ENCODE measurements around the gene BTRC.
"Not testable (repeated sequence)": the region's sequence is repeated elsewhere in the genome, so short reads cannot be mapped to it uniquely, and the experiment has no call there.

The BTRC gene

GRCh38 chr10:101351017-101351416, 2.9 kb upstream of the BTRC start:
- no peak for DNase-seq

- no peak for DNase-seq
Observed at GRCh38 chr10:101351477-101351876, 2.5 kb upstream of the BTRC start.

GRCh38 chr10:101352857-101353256, 1.1 kb upstream of the BTRC start:
- DNase-seq, result not testable (repeated sequence)

DNA sequence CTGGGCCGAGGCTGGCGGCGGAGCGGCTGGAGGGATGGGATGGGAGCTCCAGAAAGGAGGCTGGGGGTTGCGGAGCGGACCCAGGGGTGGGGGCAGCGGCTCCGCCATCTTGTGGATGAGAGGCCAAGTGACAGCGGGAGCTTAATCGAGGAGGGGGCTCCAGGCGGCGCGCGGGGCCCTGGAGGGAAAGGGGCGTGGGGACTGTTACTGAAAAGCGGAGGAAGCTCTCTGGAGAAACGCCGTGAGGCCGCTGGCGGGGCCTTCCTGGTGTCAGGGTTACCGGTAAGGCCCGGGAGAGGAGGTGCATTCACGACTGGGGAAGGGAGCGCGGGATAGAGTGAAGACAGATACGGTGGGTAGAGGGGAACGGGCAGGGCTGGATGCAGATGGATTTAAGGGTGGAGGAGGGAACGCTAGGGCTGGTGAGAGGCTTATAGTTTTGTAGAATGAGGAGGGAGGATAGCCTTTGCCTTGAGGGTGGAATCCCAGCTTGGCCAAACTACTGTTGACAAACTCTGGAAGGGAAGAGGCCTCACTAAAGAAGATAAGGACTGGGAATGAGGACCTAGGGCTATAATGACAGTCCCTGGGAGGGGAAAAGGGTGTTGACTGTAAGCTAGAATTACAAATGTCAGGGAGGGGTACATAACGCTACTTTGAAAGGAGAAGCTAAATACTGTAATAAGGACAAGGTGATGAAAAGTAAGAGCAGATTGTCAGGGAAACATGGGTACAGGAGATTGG, 535 bp downstream of the BTRC start:
- DNase-seq, result peak; percentile 57

GRCh38 chr10:101355072-101355706, 1.2 kb downstream of the BTRC start:
- no peak for DNase-seq

- no peak for DNase-seq
Observed at GRCh38 chr10:101356132-101356531, 2.2 kb downstream of the BTRC start.

- no peak for DNase-seq
Observed at GRCh38 chr10:101357958-101358357, 4.0 kb downstream of the BTRC start.

DNA sequence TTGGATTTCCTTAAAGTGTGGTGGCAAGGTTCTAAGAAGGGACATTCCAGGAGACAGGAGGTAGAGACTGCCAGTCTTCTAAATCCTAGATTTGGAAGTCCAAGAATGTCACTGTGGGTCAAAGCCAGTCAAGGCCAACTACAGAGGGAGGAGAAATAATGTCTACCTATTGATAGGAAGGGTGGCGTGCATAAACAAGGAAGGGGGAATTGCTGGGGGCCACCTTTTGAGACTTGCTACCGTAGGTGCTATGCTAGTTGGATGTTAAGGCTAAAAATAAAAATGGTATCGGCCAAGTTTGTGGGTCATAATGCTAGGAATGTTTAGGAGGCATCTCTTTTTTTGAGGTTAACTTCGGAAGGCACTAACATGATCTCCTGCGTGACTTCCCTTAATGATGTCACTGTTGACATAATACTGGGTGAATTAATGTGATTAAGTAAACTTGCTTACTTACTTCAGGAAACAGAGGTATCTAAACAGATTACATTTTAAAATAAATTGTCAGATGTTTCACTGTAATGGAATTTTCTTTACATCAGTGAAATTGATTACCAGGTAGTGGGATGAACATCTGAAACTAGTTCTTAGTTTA, 4.8 kb downstream of the BTRC start:
- DNase-seq, result no peak

DNA sequence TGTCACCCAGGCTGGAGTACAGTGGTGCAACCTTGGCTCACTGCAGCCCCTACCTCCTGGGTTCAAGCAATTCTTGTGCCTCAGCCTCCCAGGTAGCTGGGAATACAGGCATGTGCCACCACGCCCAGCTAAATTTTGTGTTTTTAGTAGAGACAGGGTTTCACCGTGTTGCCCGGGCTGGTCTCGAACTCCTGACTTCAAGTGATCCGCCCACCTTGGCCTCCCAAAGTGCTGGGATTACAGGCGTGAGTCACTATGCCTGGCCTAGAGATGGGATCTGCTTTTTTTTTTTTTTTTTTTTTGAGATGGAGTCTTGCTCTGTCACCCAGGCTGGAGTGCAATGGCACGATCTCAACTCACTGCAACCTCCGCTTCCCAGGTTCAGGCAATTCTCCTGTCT, 6.1 kb downstream of the BTRC start:
- not testable (repeated sequence) for DNase-seq

DNA sequence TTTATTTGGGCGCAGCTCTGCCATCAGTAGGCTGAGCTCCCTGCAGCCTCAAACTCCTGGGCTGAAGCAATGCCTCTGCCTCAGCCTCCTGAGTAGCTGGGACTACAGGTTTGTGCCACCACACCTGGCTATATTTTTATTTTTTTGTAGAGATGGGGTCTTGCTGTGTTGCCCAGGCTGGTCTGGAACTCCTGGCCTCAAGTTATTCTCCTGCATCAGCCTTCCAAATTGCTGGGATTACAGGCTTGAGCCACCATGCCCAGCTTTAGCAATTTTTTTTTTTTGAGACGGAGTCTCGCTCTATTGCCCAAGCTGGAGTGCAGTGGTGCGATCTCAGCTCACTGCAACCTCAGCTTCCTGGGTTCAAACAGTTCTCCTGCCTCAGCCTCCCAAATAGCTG, 6.9 kb downstream of the BTRC start:
- not testable (repeated sequence) for DNase-seq

DNA sequence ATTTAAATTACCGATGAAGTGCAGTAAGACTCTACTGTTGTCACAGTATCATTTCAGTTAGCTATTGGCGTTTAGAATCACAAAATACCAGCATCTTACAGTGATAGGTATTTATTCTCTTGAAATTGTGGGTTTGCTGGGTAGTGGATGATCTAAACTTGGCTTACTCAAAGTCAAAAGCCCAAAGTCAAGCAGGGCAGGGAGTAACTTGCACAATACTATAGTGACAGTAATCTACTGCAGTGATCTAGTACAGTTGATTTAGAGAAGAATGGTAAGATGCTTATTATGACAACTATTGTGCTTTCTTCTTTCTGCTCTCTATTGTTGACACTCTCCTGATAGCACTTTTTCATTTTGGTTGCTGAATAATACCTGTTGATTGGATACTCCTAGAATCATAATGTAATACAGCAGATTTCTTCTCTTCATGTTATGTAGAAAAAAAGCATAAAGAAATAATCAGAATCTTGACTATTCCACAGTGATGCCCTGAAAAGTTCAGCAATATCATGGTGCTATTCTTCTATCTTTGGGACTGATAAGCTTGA, 10.0 kb downstream of the BTRC start:
- no peak for DNase-seq

- no peak for DNase-seq
Observed at GRCh38 chr10:101364721-101365120, 10.8 kb downstream of the BTRC start.

- DNase-seq, result no peak
Observed at GRCh38 chr10:101367569-101368453, 13.8 kb downstream of the BTRC start.

DNA sequence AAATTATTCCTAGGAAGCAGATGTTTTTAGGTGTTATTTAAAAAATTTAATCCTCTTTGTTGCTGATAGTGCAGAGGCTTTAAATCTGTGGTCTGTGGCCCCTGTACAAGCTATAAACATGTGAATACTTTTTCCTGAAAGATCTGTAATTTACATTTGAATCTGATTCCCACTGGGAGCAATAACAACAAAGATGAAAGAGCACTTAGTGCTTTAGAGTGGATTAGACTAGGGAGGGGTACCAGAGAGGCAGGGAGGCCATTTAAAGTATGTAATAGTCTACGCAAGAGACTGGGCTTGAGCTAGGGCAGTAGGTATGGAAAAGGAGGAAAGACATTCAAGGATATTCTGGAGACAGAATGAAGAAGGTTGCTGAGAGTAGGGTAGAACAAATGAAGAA, 19.1 kb downstream of the BTRC start:
- no peak for DNase-seq

GRCh38 chr10:101373993-101374392, 20.0 kb downstream of the BTRC start:
- DNase-seq, result not testable (repeated sequence)

- DNase-seq, result no peak
Observed at GRCh38 chr10:101375076-101375475, 21.1 kb downstream of the BTRC start.

GRCh38 chr10:101379663-101380352, 25.8 kb downstream of the BTRC start:
- no peak for DNase-seq

DNA sequence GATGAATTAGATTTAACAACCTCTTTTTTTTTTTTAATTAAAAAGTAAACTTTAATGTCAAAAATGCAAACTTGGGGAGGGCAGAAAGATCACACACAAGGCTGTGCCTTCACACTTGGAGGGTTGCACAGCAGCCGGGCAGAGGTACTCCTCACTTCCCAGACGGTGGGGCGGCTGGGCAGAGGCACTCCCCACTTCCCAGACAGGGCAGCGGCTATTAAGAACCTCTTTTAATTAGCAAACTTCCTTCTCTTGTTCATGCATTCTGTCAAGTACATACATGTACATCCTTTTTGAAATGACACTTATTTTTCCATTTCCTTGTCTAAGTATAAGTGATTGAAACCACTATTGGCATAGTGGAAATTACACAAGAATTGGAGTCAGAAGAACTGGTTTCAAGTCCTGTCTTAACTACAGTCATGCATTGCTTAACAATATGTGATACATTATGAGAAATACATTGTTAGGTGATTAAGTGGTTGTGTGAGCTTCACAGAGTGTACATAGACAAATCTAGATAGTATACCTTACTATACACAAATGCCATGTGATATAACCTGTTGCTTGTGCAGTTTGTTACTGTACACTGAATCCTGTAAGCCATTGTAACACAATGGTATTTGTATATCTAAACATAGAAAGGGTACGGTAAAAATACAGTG, 26.5 kb downstream of the BTRC start:
- no peak for DNase-seq

- DNase-seq, result no peak
Observed at GRCh38 chr10:101385866-101386658, 32.1 kb downstream of the BTRC start.

GRCh38 chr10:101386659-101387259, 32.8 kb downstream of the BTRC start:
- DNase-seq, result no peak
